Measurements from ENCODE around the gene CAPZB.

GRCh38 chr1:19416145-19416544 lies 69.2 kb downstream of the CAPZB start:
- no peak for TF ChIP-seq CTCF (IDR thresholded peaks at IDR 0.05; ENCODE audit: borderline replicate concordance, extremely low read depth, low read length, poor library complexity, severe bottlenecking)
- TF ChIP-seq EZH2 (IDR thresholded peaks at IDR 0.05; ENCODE audit: borderline replicate concordance, low read depth, low read length, severe bottlenecking) = no peak

Measured in DND-41 (cell line).